Loucy (cell line): ENCODE measurements around the gene ADAMTS10.
A peak's percentile ranks its signal among the peaks of the same experiment; 100 is the strongest.

Source experiments
- H2AFZ ChIP-seq: fragments of 200-600 bp; sonication (generic); 2 replicates; pipeline ENCODE4 v1.6.0; 2016; ENCODE audit warnings: antibody characterized with exemption, mild to moderate bottlenecking, low read length, moderate library complexity
- H3F3A ChIP-seq: fragments of 200-600 bp; 2 replicates; pipeline ENCODE4 v1.6.0; 2016; ENCODE audit warnings: antibody characterized with exemption, low read depth, mild to moderate bottlenecking
- H3K27me3 ChIP-seq: fragments of 200-600 bp; sonication (generic); 2 replicates; pipeline ENCODE4 v1.6.1; 2014; ENCODE audit warnings: low read length, mild to moderate bottlenecking; ENCODE audit not compliant: insufficient read depth, poor library complexity, severe bottlenecking
- H3K36me3 ChIP-seq: fragments of 200-600 bp; sonication (generic); 2 replicates; pipeline ENCODE4 v1.6.1; 2016; ENCODE audit warnings: low read length; ENCODE audit not compliant: insufficient read depth
- H3K4me1 ChIP-seq: fragments of 200-600 bp; sonication (generic); 2 replicates; pipeline ENCODE4 v1.5.1; 2014; ENCODE audit warnings: low read length, mild to moderate bottlenecking; ENCODE audit not compliant: insufficient read depth, poor library complexity, severe bottlenecking
- H3K4me2 ChIP-seq: fragments of 200-600 bp; sonication (generic); 2 replicates; pipeline ENCODE4 v1.6.0; 2014; ENCODE audit warnings: antibody characterized with exemption, low read length, low read depth, mild to moderate bottlenecking; ENCODE audit not compliant: poor library complexity, severe bottlenecking
- H3K4me3 ChIP-seq: fragments of 200-600 bp; sonication (generic); 2 replicates; pipeline ENCODE4 v1.5.1; 2014; ENCODE audit warnings: low read length, mild to moderate bottlenecking, mixed read lengths; ENCODE audit not compliant: poor library complexity, severe bottlenecking
- H3K79me2 ChIP-seq: fragments of 200-600 bp; sonication (generic); 2 replicates; pipeline ENCODE4 v1.6.1; 2014; ENCODE audit warnings: low read length; ENCODE audit not compliant: insufficient read depth
- H3K9ac ChIP-seq: fragments of 200-600 bp; sonication (generic); 2 replicates; pipeline ENCODE4 v1.6.0; 2014; ENCODE audit warnings: mild to moderate bottlenecking, low read depth, low read length, moderate library complexity; ENCODE audit not compliant: poor library complexity, severe bottlenecking
- H3K9me2 ChIP-seq: fragments of 200-600 bp; sonication (generic); replicated peaks from 2 replicates; pipeline ENCODE4 v1.6.1; 2016; ENCODE audit warnings: low read depth, low read length, mixed read lengths
- H3K9me3 ChIP-seq: fragments of 200-600 bp; sonication (generic); 2 replicates; pipeline ENCODE4 v1.6.1; 2014; ENCODE audit warnings: mild to moderate bottlenecking, antibody characterized with exemption, low read length, low read depth; ENCODE audit not compliant: insufficient read depth
- H4K20me1 ChIP-seq: fragments of 200-600 bp; sonication (generic); 2 replicates; pipeline ENCODE4 v1.6.0; 2014; ENCODE audit warnings: antibody characterized with exemption, low read length, mild to moderate bottlenecking; ENCODE audit not compliant: insufficient read depth, poor library complexity, severe bottlenecking
- CTCF ChIP-seq: fragments of 200-600 bp; sonication (generic); conservative IDR thresholded peaks from 2 replicates; pipeline ENCODE4 v1.5.1; 2014; ENCODE audit warnings: mild to moderate bottlenecking, antibody characterized with exemption, low read length
- EZH2phosphoT487 ChIP-seq: fragments of 200-600 bp; IDR thresholded peaks from 2 replicates; pipeline ENCODE4 v1.6.1; 2018; ENCODE audit warnings: antibody characterized with exemption, mild to moderate bottlenecking, moderate library complexity, borderline replicate concordance

The ADAMTS10 gene

GRCh38 chr19:8655340-8655709, 44.8 kb upstream of the ADAMTS10 start:
- Histone ChIP-seq H3K9me3 (no peaks in the 10 kb centered on the region), H3K4me3 (no peak overlapping the region), H3K4me2 (peak overlapping the region; percentile 48), H3K4me1 (peaks cover 30% of the 10 kb centered on the region), H3F3A (no peaks in the 10 kb centered on the region), H3K79me2 (no peaks in the 10 kb centered on the region), H3K36me3 (no peaks in the 10 kb centered on the region), H3K27me3 (no peaks in the 10 kb centered on the region), H3K9me2 (no peaks in the 10 kb centered on the region), H3K9ac (no peak overlapping the region), H4K20me1 (no peaks in the 10 kb centered on the region), H2AFZ (no peak overlapping the region)
- TF ChIP-seq CTCF (no peak), EZH2phosphoT487 (no peak)

- Histone ChIP-seq H3K9me2 (no peaks in the 10 kb centered on the region), H3K9ac (peak overlapping the region; percentile 25), H3K27me3 (no peaks in the 10 kb centered on the region), H3K4me2 (peak overlapping the region; percentile 48), H3K9me3 (no peaks in the 10 kb centered on the region), H3K79me2 (no peaks in the 10 kb centered on the region), H3F3A (no peaks in the 10 kb centered on the region), H3K36me3 (no peaks in the 10 kb centered on the region), H3K4me1 (peaks cover 25% of the 10 kb centered on the region), H2AFZ (peak overlapping the region; percentile 85), H4K20me1 (no peaks in the 10 kb centered on the region), H3K4me3 (peak overlapping the region; percentile 44)
- TF ChIP-seq EZH2phosphoT487 (no peak), CTCF (peak; percentile 79)
Measured at GRCh38 chr19:8654591-8655339, 44.2 kb upstream of the ADAMTS10 start.

GRCh38 chr19:8648240-8648639, 37.7 kb upstream of the ADAMTS10 start:
- H3F3A ChIP-seq: no peaks in the 10 kb centered on the region

More at GRCh38 chr19:8648240-8648639, 37.7 kb upstream of the ADAMTS10 start:
- Histone ChIP-seq H3K4me1 (peaks cover 3% of the 10 kb centered on the region), H3K36me3 (no peaks in the 10 kb centered on the region), H3K9me3 (no peaks in the 10 kb centered on the region), H3K4me2 (no peak overlapping the region), H3K9me2 (no peaks in the 10 kb centered on the region), H4K20me1 (no peaks in the 10 kb centered on the region), H3K9ac (no peak overlapping the region), H2AFZ (no peak overlapping the region), H3K27me3 (no peaks in the 10 kb centered on the region), H3K79me2 (no peaks in the 10 kb centered on the region), H3K4me3 (no peak overlapping the region)
- TF ChIP-seq EZH2phosphoT487: no peak
- TF ChIP-seq CTCF: no peak
